ENCODE measurements around the gene NPPB. TPM values are rescaled to one million over a fixed set of nuclear protein-coding genes. Genes with fewer than 3 reads are reported as not detected.

The NPPB gene
- polyA plus RNA-seq, 2 of the 4 experiments (the other 2 are of a cell fraction): 0.18 TPM; not detected in 1

- DNase-seq (ENCODE audit: low read depth in 1 of 2, low spot score in 1 of 2): no peak
- Histone ChIP-seq H3K9me3 (no peaks in the 10 kb centered on the region), H3K4me2 (no peak overlapping the region), H3K4me3 (no peak overlapping the region), H3K4me1 (no peaks in the 10 kb centered on the region), H3K27ac (no peak overlapping the region)
- no peak for FAIRE-seq
- WGBS (ENCODE audit: missing lambda C conversion rate): 57% methylated on average over 8 of the region's 13 CpGs
- ChIA-PET CTCF (interaction anchor here (0.8 to 1.8 kb wide), 4 partner anchors 10 to 45 kb away, joined by 3 to 14 read pairs (median 6); no protein-coding TSS in a partner anchor), POLR2A (no interaction called here)
- peak in 1 of 2 experiments; percentile 32; a peak in 2 of 6 replicates for ATAC-seq
- no peak for TF ChIP-seq PBX3 (IDR thresholded peaks at IDR 0.05)
- TF ChIP-seq ZC3H11A (IDR thresholded peaks at IDR 0.05): no peak
- no peak for TF ChIP-seq TFCP2L1 (CRISPR knock-in tag; IDR thresholded peaks at IDR 0.05)
- no peak for TF ChIP-seq TP53 (CRISPR knock-in tag; IDR thresholded peaks at IDR 0.05)
- no peak for TF ChIP-seq JUN (IDR thresholded peaks at IDR 0.05)
- TF ChIP-seq ZSCAN20 (CRISPR knock-in tag; IDR thresholded peaks at IDR 0.05): no peak
- TF ChIP-seq RARB (CRISPR knock-in tag; IDR thresholded peaks at IDR 0.05): no peak
- no peak for TF ChIP-seq SMC3 (IDR thresholded peaks at IDR 0.05)
Observed at GRCh38 chr1:11882814-11883538, 24.2 kb upstream of the NPPB start.

GRCh38 chr1:11881749-11882441 lies 23.1 kb upstream of the NPPB start:
- peak in 1 of 2 experiments; percentile 10 for DNase-seq (ENCODE audit: low read depth in 1 of 2, low spot score in 1 of 2)
- POLR2A ChIA-PET: no interaction called here
- no peaks in the 10 kb centered on the region for H3K4me1 ChIP-seq
- CTCF ChIA-PET: interaction anchor here (1.4 to 3.9 kb wide), 5 partner anchors 9 to 44 kb away, joined by 4 to 15 read pairs (median 13); no protein-coding TSS in a partner anchor
- 63% methylated on average over 17 of the region's 18 CpGs for WGBS (ENCODE audit: missing lambda C conversion rate)
- H3K9me3 ChIP-seq: no peaks in the 10 kb centered on the region
- H3K4me3 ChIP-seq: no peak overlapping the region
- ATAC-seq: no peak
- TF ChIP-seq USF2 (IDR thresholded peaks at IDR 0.05) (no peak), HMGXB4 (CRISPR knock-in tag; IDR thresholded peaks at IDR 0.05; ENCODE audit: borderline replicate concordance) (no peak), CTCF (IDR thresholded peaks at IDR 0.05) (no peak), NR3C1 (IDR thresholded peaks at IDR 0.05) (no peak), CBX8 (IDR thresholded peaks at IDR 0.05) (no peak), RCOR1 (IDR thresholded peaks at IDR 0.05; ENCODE audit: low read depth, low read length) (no peak), MAZ (IDR thresholded peaks at IDR 0.05; ENCODE audit: borderline replicate concordance, low read depth, low read length) (no peak), ATOH8 (CRISPR knock-in tag; IDR thresholded peaks at IDR 0.05; ENCODE audit: low read depth) (no peak)
- no peak overlapping the region for H3K27ac ChIP-seq
- H3K4me2 ChIP-seq: no peak overlapping the region
- FAIRE-seq: no peak

Data from A549 (cell line).